ENCODE results near the gene MAMDC4. TPM values are rescaled to one million over a fixed set of nuclear protein-coding genes. Genes with fewer than 3 reads are reported as not detected.

The MAMDC4 gene
- total and polyA plus RNA-seq, 2 of the 8 experiments (the other 6 are each of a cell fraction or from before 2014, with no cell fraction given), result 3.1 to 4.5 TPM

- Histone ChIP-seq H2BK20ac (ENCODE audit: low read length) (no peak overlapping the region), H2AK5ac (ENCODE audit: low read depth, low read length) (0 out of 2 replicates have a peak overlapping the region, but pooled peaks have one; percentile 6), H2AFZ (ENCODE audit: low read length) (no peak overlapping the region), H3K79me1 (ENCODE audit: low read depth, low read length) (no peaks in the 10 kb centered on the region), H3K18ac (ENCODE audit: extremely low read depth, low read length) (no peak overlapping the region), H3K4me3 (ENCODE audit: extremely low read depth in 1 of 4, insufficient read depth in 2 of 4, low read depth in 3 of 4, low read length in 4 of 4) (no peak overlapping the region), H4K5ac (ENCODE audit: insufficient read length, low read depth, low read length) (no peak overlapping the region), H2BK120ac (replicated peaks; ENCODE audit: low read depth, low read length) (no peak overlapping the region), H3K27me3 (replicated peaks in 1 of 4; ENCODE audit: control insufficient read depth in 3 of 4, extremely low read depth in 1 of 4, insufficient read depth in 3 of 4, low read length in 3 of 4) (no peaks in the 10 kb centered on the region), H2BK12ac (ENCODE audit: low read depth, low read length) (no peak overlapping the region), H3K9me3 (ENCODE audit: insufficient read depth in 2 of 2, low read depth in 1 of 2, low read length in 1 of 2) (no peaks in the 10 kb centered on the region), H3K4me2 (ENCODE audit: insufficient read depth in 1 of 2, low read depth in 2 of 2, low read length in 2 of 2) (no peak overlapping the region), H3K27ac (ENCODE audit: low read depth, low read length) (no peak overlapping the region), H3K4me1 (replicated peaks in 1 of 4; ENCODE audit: control insufficient read depth in 3 of 4, insufficient read depth in 4 of 4, low read length in 3 of 4) (no peaks in the 10 kb centered on the region; a peak in 1 of 7 replicates), H2BK5ac (ENCODE audit: low read depth, low read length) (no peak overlapping the region), H3K23me2 (ENCODE audit: low read depth, low read length) (no peaks in the 10 kb centered on the region), H4K91ac (replicated peaks; ENCODE audit: insufficient read length, low read length) (no peak overlapping the region), H3K14ac (ENCODE audit: insufficient read length) (no peak overlapping the region), H3K9ac (replicated peaks in 1 of 4; ENCODE audit: extremely low read depth in 1 of 4, low read depth in 3 of 4, low read length in 3 of 4) (no peak overlapping the region), H3K36me3 (ENCODE audit: control insufficient read depth in 2 of 4, insufficient read depth in 4 of 4, low read length in 3 of 4) (peaks cover 1 to 7% (median 4%) of the 10 kb centered on the region in 4 experiments; a peak in 5 of 8 replicates), H4K20me1 (replicated peaks in 1 of 2; ENCODE audit: control insufficient read depth in 1 of 2, insufficient read depth in 2 of 2, low read length in 2 of 2) (peaks cover 0 to 17% of the 10 kb centered on the region in 2 experiments), H4K8ac (ENCODE audit: extremely low read depth, insufficient read depth, low read length) (peak overlapping the region; percentile 53), H3K79me2 (ENCODE audit: control insufficient read depth in 1 of 2, insufficient read depth in 2 of 2, low read length in 2 of 2) (no peaks in the 10 kb centered on the region), H3K23ac (ENCODE audit: insufficient read length) (no peak overlapping the region), H3K56ac (replicated peaks; ENCODE audit: insufficient read length, low read depth, low read length) (no peak overlapping the region), H2BK15ac (ENCODE audit: low read length) (no peak overlapping the region), H3K4ac (replicated peaks; ENCODE audit: insufficient read length, low read depth, low read length) (no peak overlapping the region)
- WGBS, 2 experiments (ENCODE audit: extremely low coverage in 1 of 2, insufficient coverage in 1 of 2, insufficient read length in 1 of 2, insufficient replicate concordance in 2 of 2, low coverage in 1 of 2, low lambda C conversion rate in 2 of 2, missing lambda C conversion rate in 1 of 2), result 82% methylated on average over 13 of the region's 14 CpGs; no CpG with 5 or more reads in 1 of the 2 experiments
- FAIRE-seq (no peak), DNase-seq (ENCODE audit: low read depth in 1 of 2, low spot score in 2 of 2) (peak in 1 of 2 experiments; percentile 52)
- ChIA-PET CTCF (ENCODE audit: partially characterized antibody) (interaction anchor here (0.7 to 1.7 kb wide), 6 partner anchors 14 to 61 kb away, joined by 3 to 5 read pairs (median 4); partner anchors contain the start of genes AJM1 and CCDC183), POLR2A (ENCODE audit: partially characterized antibody) (interaction anchor here (0.6 to 16.2 kb wide), 9 partner anchors 9 to 82 kb away, joined by 3 to 248 read pairs (median 3); partner anchors contain the start of genes AJM1, EDF1 and RABL6)
- TF ChIP-seq ZNF274 (IDR thresholded peaks at IDR 0.05; ENCODE audit: borderline replicate concordance, extremely low read depth, low read length) (no peak), TEAD4 (IDR thresholded peaks at IDR 0.05; ENCODE audit: low read depth, low read length) (no peak), GABPA (IDR thresholded peaks at IDR 0.05; ENCODE audit: borderline replicate concordance, insufficient read depth, low read length) (no peak), KDM4A (IDR thresholded peaks at IDR 0.05; ENCODE audit: low read depth, low read length, severe bottlenecking) (no peak), CHD1 (IDR thresholded peaks at IDR 0.05; ENCODE audit: low read depth, low read length) (no peak), SIX5 (IDR thresholded peaks at IDR 0.05; ENCODE audit: low read depth, low read length) (no peak), TAF1 (IDR thresholded peaks at IDR 0.05; ENCODE audit: low read depth, low read length) (no peak), HDAC6 (IDR thresholded peaks at IDR 0.05; ENCODE audit: low read depth, low read length) (no peak), RFX5 (IDR thresholded peaks at IDR 0.05; ENCODE audit: borderline replicate concordance, low read depth, low read length) (no peak), JUN (IDR thresholded peaks at IDR 0.05; ENCODE audit: low read depth, low read length) (no peak)
Observed at GRCh38 chr9:136856541-136857141, 4.5 kb downstream of the MAMDC4 start.

Measured in H1 (cell line).